K562 (cell line): Measurements from ENCODE around the gene CTDSPL. TPM values are rescaled to one million over a fixed set of nuclear protein-coding genes. Genes with fewer than 3 reads are reported as not detected.

Experiments
- ATAC-seq: fragments of 200-7000 bp; cut with Tn5 transposase; 3 replicates; pipeline ENCODE4 v1.9.1; 2020; ENCODE audit warnings: moderate library complexity
- BruUV-seq: library from RNA; stranded (reverse); fragments of 400-500 nt; replicated peaks from 2 replicates; lab custom pipeline; 2021; lab: Mats Ljungman, UMichigan
- CTCF ChIA-PET: fragments of 300-600 bp; formaldehyde crosslinking; extraction: SDS; loops from one replicate; lab custom pipeline; 2021; ENCODE audit warnings: low intra/inter-chr PET ratio; lab: Yijun Ruan, JAX
- POLR2A ChIA-PET: fragments of 300-600, 350-650 bp; sonication (Branson Sonifier 250); formaldehyde crosslinking; extraction: SDS; loops from one replicate; lab custom pipeline; 2021; ENCODE audit warnings: antibody characterized with exemption, inconsistent platforms; lab: Yijun Ruan, JAX
- DNase-seq, 4 experiments: peaks; one replicate each; pipeline versions ENCODE4 v3.0.0 to v3.0.0-alpha.2; 2011 to 2018; ENCODE audit warnings: low spot score in 3 of 4, mixed read lengths in 3 of 4; ENCODE audit errors: extremely low read depth in 1 of 4
- FAIRE-seq: peaks from 2 replicates; lab custom pipeline; 2011; peaks lifted over from hg19 to GRCh38; lab: Jason Lieb, UNC
- H2AFZ ChIP-seq: 2 replicates; pipeline ENCODE4 v1.6.0; 2011; ENCODE audit warnings: low read depth, low read length, control low read depth, inconsistent platforms
- H3K27ac ChIP-seq: fragments of 200-600 bp; 3 replicates; pipeline ENCODE4 v1.8.0; 2011; ENCODE audit warnings: low read depth, mild to moderate bottlenecking, control low read depth, inconsistent platforms, low read length, moderate library complexity, mixed read lengths; ENCODE audit errors: extremely low read depth
- H3K27me3 ChIP-seq, 2 experiments: fragments of 300-600 bp in 1 of 2; 2 replicates in 1 of 2; 3 replicates in 1 of 2; pipeline versions ENCODE4 v1.6.0 to v1.8.0; 2011; ENCODE audit warnings: inconsistent platforms in 2 of 2, low read length in 2 of 2, mild to moderate bottlenecking in 1 of 2, mixed read lengths in 1 of 2, moderate library complexity in 1 of 2; ENCODE audit not compliant: control insufficient read depth in 2 of 2, insufficient read depth in 2 of 2
- H3K36me3 ChIP-seq: fragments of 300-600 bp; 3 replicates; pipeline ENCODE4 v1.8.0; 2011; ENCODE audit warnings: mild to moderate bottlenecking, low read length, inconsistent platforms; ENCODE audit not compliant: control insufficient read depth, insufficient read depth
- H3K4me1 ChIP-seq, 2 experiments: fragments of 200-600 bp in 1 of 2; replicated peaks in 1 of 2; 2 replicates in 1 of 2; 3 replicates in 1 of 2; pipeline versions ENCODE4 v1.5.1 to v1.8.0; 2011; ENCODE audit warnings: inconsistent platforms in 2 of 2, low read length in 2 of 2, mild to moderate bottlenecking in 1 of 2, mixed read lengths in 1 of 2, moderate library complexity in 1 of 2; ENCODE audit not compliant: control insufficient read depth in 2 of 2, insufficient read depth in 2 of 2
- H3K4me2 ChIP-seq: 2 replicates; pipeline ENCODE4 v1.6.1; 2011; ENCODE audit warnings: low read length, control low read depth, inconsistent platforms, mixed read lengths; ENCODE audit not compliant: insufficient read depth
- H3K4me3 ChIP-seq: fragments of 200-600 bp; sonication (generic), shearing (Covaris generic); 2 replicates; pipeline ENCODE4 v1.5.1; 2016; ENCODE audit warnings: control low read depth, inconsistent platforms
- H3K79me2 ChIP-seq: fragments of 200-600 bp; 3 replicates; pipeline ENCODE4 v1.8.0; 2011; ENCODE audit warnings: low read length, inconsistent platforms; ENCODE audit not compliant: control insufficient read depth, insufficient read depth
- H3K9ac ChIP-seq, 2 experiments: 2 replicates each; pipeline versions ENCODE4 v1.6.0 to v1.6.1; 2011; ENCODE audit warnings: low read depth in 2 of 2, low read length in 2 of 2, control low read depth in 1 of 2, inconsistent platforms in 1 of 2, mild to moderate bottlenecking in 1 of 2, mixed read lengths in 1 of 2; ENCODE audit not compliant: insufficient read depth in 1 of 2
- H3K9me1 ChIP-seq: one replicate; pipeline ENCODE4 v1.6.0; 2011; ENCODE audit warnings: inconsistent platforms, mild to moderate bottlenecking, low read length, moderate library complexity; ENCODE audit not compliant: control insufficient read depth, insufficient read depth
- H3K9me3 ChIP-seq: replicated peaks from 2 replicates; pipeline ENCODE4 v1.5.1; 2011; ENCODE audit warnings: low read depth, low read length, inconsistent platforms; ENCODE audit not compliant: control insufficient read depth, insufficient read depth
- H4K20me1 ChIP-seq: replicated peaks from 2 replicates; pipeline ENCODE4 v1.6.1; 2011; ENCODE audit warnings: low read length, inconsistent platforms, mixed read lengths; ENCODE audit not compliant: control insufficient read depth, insufficient read depth
- HBP1 ChIP-seq: fragments of 450-650 bp; formaldehyde crosslinking; IDR thresholded peaks from 2 replicates; pipeline ENCODE4 v1.4.0; 2022; ENCODE audit warnings: missing genetic modification characterization
- ILF3 ChIP-seq: fragments of 450-650 bp; IDR thresholded peaks from 2 replicates; pipeline ENCODE4 v1.6.1; 2018; ENCODE audit warnings: antibody characterized with exemption, mild to moderate bottlenecking, moderate library complexity, borderline replicate concordance
- IRF1 ChIP-seq: sonication (generic); formaldehyde crosslinking; IDR thresholded peaks from 2 replicates; pipeline ENCODE4 v1.8.0; 2022; ENCODE audit warnings: missing genetic modification reagents, mild to moderate bottlenecking, borderline replicate concordance
- NFE2 ChIP-seq: IDR thresholded peaks from 2 replicates; pipeline ENCODE4 v1.6.1; 2014; ENCODE audit warnings: antibody characterized with exemption, low read depth
- TSC22D4 ChIP-seq: fragments of 450-650 bp; IDR thresholded peaks from 2 replicates; pipeline ENCODE4 v1.6.1; 2016; ENCODE audit warnings: missing genetic modification characterization, missing biosample characterization, control low read depth
- ZNF395 ChIP-seq: fragments of 200-800 bp; sonication (Bioruptor generic); IDR thresholded peaks from 2 replicates; pipeline ENCODE4 v1.6.1; 2017; ENCODE audit warnings: missing genetic modification characterization, missing compliant biosample characterization
- ZNF778 ChIP-seq: fragments of 450-650 bp; formaldehyde crosslinking; IDR thresholded peaks from 2 replicates; pipeline ENCODE4 v1.4.0; 2020; ENCODE audit warnings: mild to moderate bottlenecking, moderate library complexity
- WGBS: fragments of 100-300 bp; shearing (Covaris generic); methylation state at CpG from one replicate; pipeline ENCODE4 v1.1.6; 2016; ENCODE audit warnings: low coverage, mixed read lengths; ENCODE audit not compliant: insufficient coverage; ENCODE audit errors: missing lambda C conversion rate; 5-methylcytosine and 5-hydroxymethylcytosine counted together
- in situ Hi-C: fragments of 300-500 bp; cut with MboI; formaldehyde crosslinking; loops from 4 replicates; pipeline ENCODE4 v1.15.0; 2018; ENCODE audit warnings: inconsistent platforms, mixed read lengths
- intact Hi-C: fragments of 100-400 bp; cut with micrococcal nuclease; formaldehyde crosslinking; loops from 2 replicates; pipeline ENCODE4 v1.14.2; 2022
- polyA plus RNA-seq, 8 experiments: library from polyadenylated mRNA; depleted of rRNA in 4 of 8; stranded (reverse) in 5 of 8; unstranded in 3 of 8; fragments of >200 nt; fragmentation: Nextera tagmentation in 2 of 8; fragmentation: Illumina TruSeq in 1 of 8; extraction: Ambion mirVana in 2 of 8; extraction: Trizol in 1 of 8; gene quantifications; 2 replicates each; pipeline versions ENCODE4 v1.2.1 to v1.2.3, GENCODE V29; 2011 to 2014; ENCODE audit warnings: inconsistent platforms in 1 of 8, missing spikeins in 1 of 8
- total RNA-seq, 7 experiments: library from RNA; depleted of rRNA in 6 of 7; stranded (reverse); fragments of >200 nt in 6 of 7; fragmentation: Illumina TruSeq in 2 of 7; extraction: Trizol in 2 of 7; gene quantifications; 2 replicates each; pipeline versions ENCODE4 v1.2.1 to v1.2.3, GENCODE V29; 2011 to 2021; ENCODE audit warnings: low replicate concordance in 1 of 7

Gene CTDSPL
- total and polyA plus RNA-seq, 9 of the 15 experiments (the other 6 are each of a cell fraction or from before 2014, with no cell fraction given), result 5.1 to 19.3 (median 11.3) TPM

- in situ Hi-C loops, result no loop called here
- POLR2A ChIA-PET, result interaction anchor here (0.7 to 1.8 kb wide), 4 partner anchors 12 to 113 kb away, joined by 3 to 5 read pairs (median 4); no protein-coding TSS in a partner anchor
- 14% methylated on average over 9 of the region's 11 CpGs for WGBS
- Histone ChIP-seq H3K9ac (0 out of 4 replicates have a peak overlapping the region, but pooled peaks of 1 of the 2 experiments have one; percentile 19), H3K9me3 (no peaks in the 10 kb centered on the region), H3K36me3 (no peaks in the 10 kb centered on the region), H3K9me1 (no peaks in the 10 kb centered on the region), H3K4me1 (0 out of 5 replicates have a peak, but pooled peaks cover 0 to 3% of the 10 kb centered on the region in 2 experiments), H2AFZ (no peak overlapping the region), H3K79me2 (no peaks in the 10 kb centered on the region), H3K27ac (no peak overlapping the region), H3K27me3 (no peaks in the 10 kb centered on the region; a peak in 1 of 5 replicates), H3K4me2 (no peak overlapping the region), H4K20me1 (peaks cover 5% of the 10 kb centered on the region), H3K4me3 (no peak overlapping the region)
- FAIRE-seq (no peak), ATAC-seq (no peak), DNase-seq (no peak)
- TF ChIP-seq ILF3 (no peak), IRF1 (CRISPR knock-in tag) (no peak), NFE2 (no peak), HBP1 (no peak), ZNF778 (CRISPR knock-in tag) (no peak), TSC22D4 (tag) (no peak), ZNF395 (CRISPR knock-in tag) (no peak)
- CTCF ChIA-PET, result no interaction called here
- intact Hi-C loops, result no loop called here
- no TSS peak for BruUV-seq
These were observed 7.8 kb upstream of the CTDSPL start for GRCh38 chr3:37853691-37854413.
